GM23248 (cell line): Measurements from ENCODE around the gene CNGA1. TPM values are rescaled to one million over a fixed set of nuclear protein-coding genes. Genes with fewer than 3 reads are reported as not detected.
A peak's percentile ranks its signal among the peaks of the same experiment; 100 is the strongest.

Source experiments
- DNase-seq: peaks from one replicate; pipeline ENCODE4 v3.0.0-alpha.2; 2015
- H2AFZ ChIP-seq: fragments of 200-600 bp; sonication (generic); 2 replicates; pipeline ENCODE4 v1.6.1; 2016; ENCODE audit warnings: antibody characterized with exemption
- H3F3A ChIP-seq: fragments of 200-600 bp; sonication (generic); 2 replicates; pipeline ENCODE4 v1.6.1; 2016; ENCODE audit warnings: mild to moderate bottlenecking, antibody characterized with exemption, mixed run types; ENCODE audit not compliant: insufficient read depth
- H3K27ac ChIP-seq: fragments of 200-600 bp; sonication (generic); 2 replicates; pipeline ENCODE4 v1.5.1; 2016; ENCODE audit warnings: mild to moderate bottlenecking
- H3K27me3 ChIP-seq: fragments of 200-600 bp; sonication (generic); replicated peaks from 2 replicates; pipeline ENCODE4 v1.6.1; 2016; ENCODE audit warnings: mild to moderate bottlenecking; ENCODE audit not compliant: insufficient read depth
- H3K36me3 ChIP-seq: fragments of 200-600 bp; sonication (generic); 2 replicates; pipeline ENCODE4 v1.6.1; 2016; ENCODE audit warnings: low read depth, mild to moderate bottlenecking
- H3K4me1 ChIP-seq: fragments of 200-600 bp; sonication (generic); 2 replicates; pipeline ENCODE4 v1.6.1; 2016; ENCODE audit warnings: mild to moderate bottlenecking; ENCODE audit not compliant: insufficient read depth
- H3K4me2 ChIP-seq: fragments of 200-600 bp; sonication (generic); one replicate; pipeline ENCODE4 v1.6.1; 2016; ENCODE audit warnings: mild to moderate bottlenecking; ENCODE audit not compliant: unreplicated experiment
- H3K4me3 ChIP-seq: fragments of 200-600 bp; sonication (generic); 2 replicates; pipeline ENCODE4 v1.5.1; 2016; ENCODE audit warnings: mild to moderate bottlenecking
- H3K79me2 ChIP-seq: fragments of 200-600 bp; sonication (generic); 2 replicates; pipeline ENCODE4 v1.6.1; 2016; ENCODE audit warnings: mild to moderate bottlenecking; ENCODE audit not compliant: insufficient read depth
- H3K9ac ChIP-seq: fragments of 200-600 bp; sonication (generic); 2 replicates; pipeline ENCODE4 v1.6.1; 2016; ENCODE audit warnings: mild to moderate bottlenecking
- H3K9me2 ChIP-seq: fragments of 200-600 bp; sonication (generic); 2 replicates; pipeline ENCODE4 v1.6.1; 2016; ENCODE audit warnings: mixed run types, mild to moderate bottlenecking, moderate library complexity; ENCODE audit not compliant: insufficient read depth
- H3K9me3 ChIP-seq: fragments of 200-600 bp; sonication (generic); one replicate; pipeline ENCODE4 v1.6.1; 2017; ENCODE audit warnings: low read depth
- H4K20me1 ChIP-seq: fragments of 200-600 bp; sonication (generic); 2 replicates; pipeline ENCODE4 v1.6.0; 2016; ENCODE audit not compliant: insufficient read depth
- EZH2 ChIP-seq: fragments of 200-600 bp; sonication (generic); IDR thresholded peaks from 2 replicates; pipeline ENCODE4 v1.6.1; 2018; ENCODE audit warnings: antibody characterized with exemption, mild to moderate bottlenecking; ENCODE audit not compliant: insufficient read depth, poor library complexity, severe bottlenecking
- EZH2phosphoT487 ChIP-seq: fragments of 200-600 bp; sonication (generic); IDR thresholded peaks from 2 replicates; pipeline ENCODE4 v1.6.1; 2018; ENCODE audit warnings: antibody characterized with exemption, moderate library complexity, mild to moderate bottlenecking, low read depth; ENCODE audit not compliant: insufficient read depth
- WGBS, 2 experiments: methylation state at CpG; one replicate each; pipeline ENCODE4 v1.1.6; 2015 to 2017; ENCODE audit warnings: low lambda C conversion rate in 2 of 2, low coverage in 1 of 2; ENCODE audit errors: missing lambda C conversion rate in 2 of 2; 5-methylcytosine and 5-hydroxymethylcytosine counted together
- in situ Hi-C: fragments of 300-500 bp; cut with MboI; formaldehyde crosslinking; loops from 2 replicates; pipeline ENCODE4 v1.15.0; 2020
- polyA plus RNA-seq: library from polyadenylated mRNA; unstranded; fragments of >200 nt; fragmentation: Nextera tagmentation; extraction: Ambion mirVana; gene quantifications from 2 replicates; pipeline ENCODE4 v1.2.1, GENCODE V29; 2016
- total RNA-seq: library from RNA; depleted of rRNA; stranded (reverse); fragments of >200 nt; shearing (Covaris generic); gene quantifications from 2 replicates; pipeline ENCODE4 v1.2.3, GENCODE V29; 2014; rRNA removed

CNGA1 gene
- total and polyA plus RNA-seq, 2 experiments from 2014 or later, result not detected

DNA sequence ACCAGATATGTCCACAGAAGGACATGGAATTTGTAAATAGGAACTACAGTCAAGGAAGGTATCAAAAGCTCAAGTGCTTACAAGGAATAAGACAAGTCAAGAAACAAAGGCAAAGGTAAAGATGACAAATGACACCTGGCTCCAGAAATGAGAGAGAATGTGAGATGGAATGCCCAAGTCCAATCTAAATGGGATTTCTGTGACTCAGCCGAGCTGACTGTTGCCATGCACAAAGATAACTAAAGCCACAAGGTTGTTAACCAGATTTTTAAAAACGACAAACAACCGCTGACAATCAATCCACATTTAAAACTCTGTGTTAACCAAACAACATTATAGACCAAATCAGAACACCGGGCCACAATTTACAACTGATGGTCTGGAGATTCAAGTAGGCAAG, 103.2 kb downstream of the CNGA1 start:
- 1 to 11% methylated on average over 4 of the region's 4 CpGs for WGBS, 2 experiments
- H3K9me2 ChIP-seq, result no peaks in the 10 kb centered on the region
- H3K27me3 ChIP-seq, result no peaks in the 10 kb centered on the region
- H3K4me1 ChIP-seq, result peaks cover 8% of the 10 kb centered on the region; the same call in 1 of the 2 replicates
- H3F3A ChIP-seq, result no peaks in the 10 kb centered on the region
- TF ChIP-seq EZH2phosphoT487 (no peak), EZH2 (no peak)
- no peaks in the 10 kb centered on the region for H3K9me3 ChIP-seq
- in situ Hi-C loops, result no loop called here
- no peaks in the 10 kb centered on the region for H4K20me1 ChIP-seq
- peaks cover 7% of the 10 kb centered on the region; the same call in 1 of the 2 replicates for H3K36me3 ChIP-seq
- peaks cover 48% of the 10 kb centered on the region for H3K79me2 ChIP-seq
- peak overlapping the region; percentile 86 for H3K9ac ChIP-seq
- DNase-seq, result peak; percentile 60
- peak overlapping the region; percentile 81 for H3K4me3 ChIP-seq
- H3K4me2 ChIP-seq, result peak overlapping the region; percentile 96
- peak overlapping the region; percentile 93 for H2AFZ ChIP-seq
- peak overlapping the region; percentile 62 for H3K27ac ChIP-seq

DNA sequence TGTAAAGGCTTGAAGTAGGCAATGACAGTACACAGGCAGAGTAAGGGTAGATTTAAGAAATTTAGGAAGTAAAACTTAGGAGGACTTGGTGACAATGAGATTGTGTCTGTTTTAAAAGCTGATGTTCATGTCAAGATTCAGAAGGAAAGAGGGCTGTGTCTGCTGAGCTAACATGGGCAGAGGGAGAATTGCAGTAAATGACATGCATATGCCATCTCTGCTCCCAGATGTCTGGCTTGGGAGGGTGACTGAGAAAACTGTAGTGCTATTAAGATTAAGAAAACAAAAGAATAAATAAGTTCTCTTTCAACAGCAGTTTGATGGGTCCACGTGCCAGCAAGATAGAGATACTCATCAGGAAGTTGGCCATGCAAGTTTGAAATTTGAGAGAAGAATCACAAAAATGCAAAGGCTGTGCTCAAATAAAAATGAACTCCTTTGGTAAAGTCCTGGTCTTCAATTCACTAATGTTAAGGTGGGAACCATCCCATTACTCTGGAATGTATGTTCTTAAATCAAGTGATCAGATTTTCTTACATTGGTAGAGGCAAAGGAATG, 109.3 kb downstream of the CNGA1 start:
- peaks cover 12% of the 10 kb centered on the region for H3K4me1 ChIP-seq
- TF ChIP-seq EZH2 (no peak), EZH2phosphoT487 (no peak)
- no peaks in the 10 kb centered on the region for H4K20me1 ChIP-seq
- H3K79me2 ChIP-seq, result peaks cover 41% of the 10 kb centered on the region
- no peaks in the 10 kb centered on the region for H3K9me3 ChIP-seq
- H3K27me3 ChIP-seq, result no peaks in the 10 kb centered on the region
- H3K36me3 ChIP-seq, result peaks cover 27% of the 10 kb centered on the region; the same call in 1 of the 2 replicates
- H3F3A ChIP-seq, result no peaks in the 10 kb centered on the region
- 0 to 9% methylated on average over 1 of the region's 1 CpG for WGBS, 2 experiments
- H3K27ac ChIP-seq, result no peak overlapping the region
- in situ Hi-C loops, result no loop called here
- no peaks in the 10 kb centered on the region for H3K9me2 ChIP-seq
- peak; percentile 20 for DNase-seq
- H2AFZ ChIP-seq, result no peak overlapping the region
- no peak overlapping the region for H3K4me3 ChIP-seq
- H3K9ac ChIP-seq, result no peak overlapping the region
- no peak overlapping the region for H3K4me2 ChIP-seq

DNA sequence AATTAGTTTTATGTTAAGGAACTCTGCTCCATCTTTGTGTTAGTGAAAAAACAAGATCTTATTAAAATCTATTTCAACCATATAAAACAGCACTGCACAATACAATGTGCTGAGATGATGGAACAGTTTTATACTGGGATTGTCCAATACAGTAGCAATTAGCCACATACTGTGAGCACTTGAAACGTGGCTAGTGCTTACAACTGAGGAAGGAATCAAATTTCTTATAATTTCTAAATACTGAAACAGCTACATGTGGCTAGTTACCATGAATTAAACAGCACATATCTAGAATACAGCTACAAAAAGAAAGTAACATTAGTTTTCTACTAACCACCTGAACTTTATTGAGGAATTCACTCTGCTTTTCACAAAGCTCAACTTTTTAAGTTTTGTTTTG, 116.8 kb downstream of the CNGA1 start:
- H3K9ac ChIP-seq, result no peak overlapping the region
- no peaks in the 10 kb centered on the region for H3K9me3 ChIP-seq
- H3K4me1 ChIP-seq, result no peaks in the 10 kb centered on the region
- no peaks in the 10 kb centered on the region for H3K9me2 ChIP-seq
- WGBS, 2 experiments, result 15 to 17% methylated on average over 1 of the region's 1 CpG
- in situ Hi-C loops, result no loop called here
- no peak overlapping the region for H2AFZ ChIP-seq
- TF ChIP-seq EZH2phosphoT487, result no peak
- no peak for TF ChIP-seq EZH2
- peaks cover 52% of the 10 kb centered on the region for H3K36me3 ChIP-seq
- H4K20me1 ChIP-seq, result no peaks in the 10 kb centered on the region
- no peak overlapping the region for H3K4me3 ChIP-seq
- H3F3A ChIP-seq, result no peaks in the 10 kb centered on the region
- no peak overlapping the region for H3K4me2 ChIP-seq
- H3K27ac ChIP-seq, result no peak overlapping the region
- H3K27me3 ChIP-seq, result no peaks in the 10 kb centered on the region
- no peaks in the 10 kb centered on the region for H3K79me2 ChIP-seq
- no peak for DNase-seq

DNA sequence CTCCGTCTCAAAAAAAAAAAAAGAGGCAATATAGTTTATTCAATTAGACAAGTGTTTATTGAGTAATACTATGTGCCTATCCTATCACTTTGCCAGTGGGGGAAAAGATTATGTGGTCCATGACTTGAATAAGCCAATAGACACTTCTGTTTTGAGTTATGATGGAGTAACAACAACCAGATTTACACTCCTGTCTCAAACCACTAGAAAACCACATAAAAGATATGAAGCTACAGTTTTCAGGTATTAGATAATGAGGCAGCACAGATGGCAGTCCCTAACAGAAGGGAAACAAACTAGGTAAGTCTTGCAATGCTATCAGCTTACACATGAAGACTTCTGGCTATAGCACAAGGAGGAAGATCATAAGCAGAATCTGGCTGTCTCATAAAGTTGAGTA, 124.6 kb downstream of the CNGA1 start:
- no peaks in the 10 kb centered on the region for H4K20me1 ChIP-seq
- no peak overlapping the region for H3K4me2 ChIP-seq
- 100% methylated on average over 1 of the region's 1 CpG for WGBS, 2 experiments
- no peaks in the 10 kb centered on the region for H3K9me3 ChIP-seq
- H3K4me1 ChIP-seq, result no peaks in the 10 kb centered on the region
- TF ChIP-seq EZH2phosphoT487 (no peak), EZH2 (no peak)
- in situ Hi-C loops, result no loop called here
- H3K27ac ChIP-seq, result no peak overlapping the region
- peaks cover 83% of the 10 kb centered on the region for H3K36me3 ChIP-seq
- no peak overlapping the region for H3K9ac ChIP-seq
- H3K9me2 ChIP-seq, result no peaks in the 10 kb centered on the region
- no peak for DNase-seq
- no peaks in the 10 kb centered on the region for H3K79me2 ChIP-seq
- H3F3A ChIP-seq, result no peaks in the 10 kb centered on the region
- no peak overlapping the region for H3K4me3 ChIP-seq
- H3K27me3 ChIP-seq, result no peaks in the 10 kb centered on the region
- no peak overlapping the region for H2AFZ ChIP-seq

Other genes with a start within 250 kb of the CNGA1 start
- 0.63 and 0.86 TPM in 2 replicates for gene CORIN, start 178.6 kb downstream of the CNGA1 start, total RNA-seq
- gene CORIN, start 178.6 kb downstream of the CNGA1 start, polyA plus RNA-seq, result 0.70 and 0.74 TPM in 2 replicates
- 3.8 and 4.6 TPM in 2 replicates for gene NFXL1, start 102.1 kb downstream of the CNGA1 start, total RNA-seq
- 6.3 and 7.7 TPM in 2 replicates for gene NFXL1, start 102.1 kb downstream of the CNGA1 start, polyA plus RNA-seq
- gene NIPAL1, start 91 bp upstream of the CNGA1 start, total RNA-seq, result 3.7 TPM in 1 of 2 replicates, not detected in the other
- gene NIPAL1, start 91 bp upstream of the CNGA1 start, polyA plus RNA-seq, result 0.76 and 0.95 TPM in 2 replicates
- not detected in 2 replicates for gene TXK, start 117.6 kb upstream of the CNGA1 start, total RNA-seq
- gene TXK, start 117.6 kb upstream of the CNGA1 start, polyA plus RNA-seq, result not detected in 2 replicates